ENCODE results near the gene MX2. TPM values are rescaled to one million over a fixed set of nuclear protein-coding genes. Genes with fewer than 3 reads are reported as not detected.

The MX2 gene
- total RNA-seq, 4 donors from 2014 or later: 6.7 to 17.5 (median 9.5) TPM

- H3K4me1 ChIP-seq: no peaks in the 10 kb centered on the region
- no peak overlapping the region for H3K27ac ChIP-seq
- H3K36me3 ChIP-seq: peaks cover 0 to 68% (median 0%) of the 10 kb centered on the region in 3 donors
- TF ChIP-seq POLR2A (IDR thresholded peaks at IDR 0.05) (no peak), EP300 (IDR thresholded peaks at IDR 0.05) (no peak), CTCF (IDR thresholded peaks at IDR 0.05) (no peak)
- no peaks in the 10 kb centered on the region for H3K9me3 ChIP-seq
- no peak for DNase-seq (ENCODE audit: low spot score in 2 of 2)
- H3K27me3 ChIP-seq: no peaks in the 10 kb centered on the region
- no peak overlapping the region for H3K4me3 ChIP-seq
- 92 to 93% methylated on average over 14 to 16 of the region's 16 CpGs for WGBS, 2 donors
These were observed 37.0 kb downstream of the MX2 start for GRCh38 chr21:41398831-41399230.

- Histone ChIP-seq H3K9me3 (no peaks in the 10 kb centered on the region), H3K27me3 (no peaks in the 10 kb centered on the region), H3K36me3 (peaks cover 0 to 73% (median 0%) of the 10 kb centered on the region in 3 donors), H3K4me1 (no peaks in the 10 kb centered on the region), H3K27ac (no peak overlapping the region), H3K4me3 (no peak overlapping the region)
- no peak for DNase-seq (ENCODE audit: low spot score in 2 of 2)
- 89 to 93% methylated on average over 7 of the region's 7 CpGs for WGBS, 2 donors
- TF ChIP-seq CTCF (IDR thresholded peaks at IDR 0.05) (no peak), POLR2A (IDR thresholded peaks at IDR 0.05) (no peak), EP300 (IDR thresholded peaks at IDR 0.05) (no peak)
These were observed 37.5 kb downstream of the MX2 start for GRCh38 chr21:41399246-41399800.

GRCh38 chr21:41402231-41402630 lies 40.4 kb downstream of the MX2 start:
- Histone ChIP-seq H3K9me3 (no peaks in the 10 kb centered on the region), H3K36me3 (peaks cover 0 to 65% (median 2%) of the 10 kb centered on the region in 3 donors), H3K27me3 (no peaks in the 10 kb centered on the region), H3K4me3 (no peak overlapping the region), H3K27ac (no peak overlapping the region), H3K4me1 (no peaks in the 10 kb centered on the region)
- no peak for DNase-seq (ENCODE audit: low spot score in 2 of 2)
- WGBS, 2 donors: 89 to 97% methylated on average over 11 of the region's 11 CpGs
- TF ChIP-seq CTCF (IDR thresholded peaks at IDR 0.05) (no peak), EP300 (IDR thresholded peaks at IDR 0.05) (no peak), POLR2A (IDR thresholded peaks at IDR 0.05) (no peak)

GRCh38 chr21:41402796-41403195 lies 41.0 kb downstream of the MX2 start:
- DNase-seq (ENCODE audit: low spot score in 2 of 2): no peak
- Histone ChIP-seq H3K36me3 (peaks cover 0 to 68% (median 6%) of the 10 kb centered on the region in 3 donors), H3K4me1 (no peaks in the 10 kb centered on the region), H3K27me3 (no peaks in the 10 kb centered on the region), H3K27ac (no peak overlapping the region), H3K9me3 (no peaks in the 10 kb centered on the region), H3K4me3 (no peak overlapping the region)
- TF ChIP-seq CTCF (IDR thresholded peaks at IDR 0.05) (no peak), POLR2A (IDR thresholded peaks at IDR 0.05) (no peak), EP300 (IDR thresholded peaks at IDR 0.05) (no peak)
- 89 to 91% methylated on average over 10 of the region's 10 CpGs for WGBS, 2 donors

GRCh38 chr21:41403331-41403730 lies 41.5 kb downstream of the MX2 start:
- Histone ChIP-seq H3K36me3 (peaks cover 0 to 71% (median 6%) of the 10 kb centered on the region in 3 donors), H3K4me1 (no peaks in the 10 kb centered on the region), H3K9me3 (no peaks in the 10 kb centered on the region), H3K4me3 (no peak overlapping the region), H3K27me3 (no peaks in the 10 kb centered on the region), H3K27ac (no peak overlapping the region)
- no peak for DNase-seq (ENCODE audit: low spot score in 2 of 2)
- WGBS, 2 donors: 64 to 82% methylated on average over 9 of the region's 9 CpGs
- TF ChIP-seq CTCF (IDR thresholded peaks at IDR 0.05) (no peak), EP300 (IDR thresholded peaks at IDR 0.05) (no peak), POLR2A (IDR thresholded peaks at IDR 0.05) (no peak)

All from tibial nerve (tissue), 4 donors.